Gastrocnemius medialis (tissue), 4 donors: ENCODE data around the gene FAM107B. TPM values are rescaled to one million over a fixed set of nuclear protein-coding genes. Genes with fewer than 3 reads are reported as not detected.

Source experiments
- ATAC-seq, 2 donors: fragments of 150-250 bp; one replicate each; pipeline ENCODE4 v1.9.1; 2016
- DNase-seq, 2 donors: peaks; one replicate each; pipeline ENCODE4 v3.0.0-alpha.2; 2019
- H3K27ac ChIP-seq, 4 donors: fragments of 200-600 bp; sonication (generic); 1 replicate in 1 of 4; 2 replicates in 3 of 4; pipeline ENCODE4 v1.5.1; 2016 to 2018; ENCODE audit warnings: mild to moderate bottlenecking in 2 of 4, moderate library complexity in 1 of 4
- H3K27me3 ChIP-seq, 3 donors: fragments of 200-600 bp; sonication (generic) in 2 of 3; 1 replicate in 1 of 3; 2 replicates in 2 of 3; pipeline versions ENCODE4 v1.5.1 to v1.6.0; 2016 to 2019; ENCODE audit warnings: mild to moderate bottlenecking in 1 of 3, moderate library complexity in 1 of 3
- H3K36me3 ChIP-seq, 2 donors: fragments of 200-600 bp; sonication (generic) in 1 of 2; one replicate each; pipeline ENCODE4 v1.5.1; 2017 to 2018
- H3K4me1 ChIP-seq, 2 donors: fragments of 200-600 bp; sonication (generic) in 1 of 2; one replicate each; pipeline ENCODE4 v1.5.1; 2016 to 2017; ENCODE audit warnings: mild to moderate bottlenecking in 2 of 2
- H3K4me3 ChIP-seq, 4 donors: fragments of 200-600 bp; sonication (generic) in 3 of 4; 1 replicate in 1 of 4; 2 replicates in 3 of 4; pipeline ENCODE4 v1.5.1; 2016 to 2019; ENCODE audit warnings: mild to moderate bottlenecking in 2 of 4
- H3K9me3 ChIP-seq, 3 donors: fragments of 200-600 bp; sonication (generic) in 2 of 3; 1 replicate in 1 of 3; 2 replicates in 2 of 3; pipeline ENCODE4 v1.5.1; 2016 to 2019
- CTCF ChIP-seq, 5 experiments: fragments of 450-650 bp in 3 of 5; fragments of 200-600 bp in 2 of 5; sonication (generic) in 2 of 5; IDR thresholded peaks in 4 of 5; conservative IDR thresholded peaks in 1 of 5; 1 replicate in 4 of 5; 2 replicates in 1 of 5; pipeline ENCODE4 v1.5.1; 2016 to 2019; ENCODE audit warnings: antibody characterized with exemption in 5 of 5, mild to moderate bottlenecking in 3 of 5, moderate library complexity in 3 of 5
- POLR2A ChIP-seq, 2 donors: fragments of 450-650 bp; IDR thresholded peaks; one replicate each; pipeline ENCODE4 v1.6.1; 2017; ENCODE audit warnings: antibody characterized with exemption in 2 of 2, mild to moderate bottlenecking in 2 of 2, moderate library complexity in 2 of 2
- in situ Hi-C, 4 donors: fragments of 200-750 bp; cut with MboI; loops; one replicate each; pipeline versions ENCODE4 v1.15.0 to v1.8.0; 2017; ENCODE audit warnings: low sequenced_read_pairs in 4 of 4
- intact Hi-C: fragments of 100-400 bp; cut with DNase I; formaldehyde crosslinking; loops from one replicate; pipeline ENCODE4 v1.15.1; 2023; ENCODE audit warnings: low total_unique reads
- total RNA-seq, 4 donors: library from RNA; depleted of rRNA; stranded (reverse); fragments of >200 nt; gene quantifications; one replicate each; pipeline versions ENCODE4 v1.1.0 to v1.2.3, GENCODE V29; 2016

Gene FAM107B
- total RNA-seq, 4 donors from 2014 or later = 1.5 to 3.7 (median 2.6) TPM

GRCh38 chr10:14602807-14603533 lies 171.7 kb downstream of the FAM107B start:
- peak overlapping the region; percentile 36 to 62 (median 58) for H3K4me3 ChIP-seq
- ATAC-seq = no peak
- intact Hi-C loops = loop anchor here (5.0 to 10.0 kb wide), 3 partner anchors 349 to 1508 kb away; partner anchors contain the start of genes DCLRE1C and NMT2

GRCh38 chr10:14601872-14602725 lies 172.6 kb downstream of the FAM107B start:
- ATAC-seq (no peak), DNase-seq (no peak)
- no peaks in the 10 kb centered on the region for H3K27me3 ChIP-seq
- intact Hi-C loops = loop anchor here (5.0 to 10.0 kb wide), 3 partner anchors 350 to 1507 kb away; partner anchors contain the start of genes DCLRE1C and NMT2
- H3K27ac ChIP-seq = no peak overlapping the region
- TF ChIP-seq POLR2A (IDR thresholded peaks at IDR 0.05) (no peak), CTCF (IDR thresholded peaks at IDR 0.05 in 4 of 5, conservative IDR thresholded peaks at IDR 0.05 in 1 of 5) (no peak)
- H3K4me1 ChIP-seq = peaks cover 7 to 12% of the 10 kb centered on the region in 2 donors
- H3K4me3 ChIP-seq = no peak overlapping the region
- no peaks in the 10 kb centered on the region for H3K36me3 ChIP-seq
- no peaks in the 10 kb centered on the region for H3K9me3 ChIP-seq
- in situ Hi-C loops = no loop called here

More at GRCh38 chr10:14602807-14603533, 171.7 kb downstream of the FAM107B start:
- Histone ChIP-seq H3K27ac (no peak overlapping the region), H3K27me3 (no peaks in the 10 kb centered on the region), H3K9me3 (no peaks in the 10 kb centered on the region), H3K4me1 (peaks cover 7 to 12% of the 10 kb centered on the region in 2 donors), H3K36me3 (no peaks in the 10 kb centered on the region)
- no peak for DNase-seq
- TF ChIP-seq CTCF (IDR thresholded peaks at IDR 0.05 in 4 of 5, conservative IDR thresholded peaks at IDR 0.05 in 1 of 5) (no peak), POLR2A (IDR thresholded peaks at IDR 0.05) (no peak)
- in situ Hi-C loops = no loop called here

GRCh38 chr10:14601326-14601725 lies 173.4 kb downstream of the FAM107B start:
- Histone ChIP-seq H3K4me1 (peaks cover 7 to 12% of the 10 kb centered on the region in 2 donors), H3K27me3 (no peaks in the 10 kb centered on the region), H3K27ac (no peak overlapping the region), H3K4me3 (no peak overlapping the region), H3K9me3 (no peaks in the 10 kb centered on the region), H3K36me3 (no peaks in the 10 kb centered on the region)
- TF ChIP-seq POLR2A (IDR thresholded peaks at IDR 0.05) = no peak
- TF ChIP-seq CTCF (IDR thresholded peaks at IDR 0.05 in 4 of 5, conservative IDR thresholded peaks at IDR 0.05 in 1 of 5) = no peak
- intact Hi-C loops = loop anchor here (5.0 to 10.0 kb wide), 3 partner anchors 351 to 1507 kb away; partner anchors contain the start of genes DCLRE1C and NMT2
- no peak for DNase-seq
- ATAC-seq = no peak
- in situ Hi-C loops = no loop called here

GRCh38 chr10:14600065-14600464 lies 174.6 kb downstream of the FAM107B start:
- no peak overlapping the region for H3K4me3 ChIP-seq
- peaks cover 6 to 8% of the 10 kb centered on the region in 2 donors for H3K4me1 ChIP-seq
- H3K27me3 ChIP-seq = no peaks in the 10 kb centered on the region
- H3K36me3 ChIP-seq = no peaks in the 10 kb centered on the region
- in situ Hi-C loops = no loop called here
- H3K27ac ChIP-seq = no peak overlapping the region
- intact Hi-C loops = loop anchor here (5.0 to 10.0 kb wide), 3 partner anchors 352 to 1505 kb away; partner anchors contain the start of genes DCLRE1C and NMT2
- no peak for DNase-seq
- TF ChIP-seq POLR2A (IDR thresholded peaks at IDR 0.05) (no peak), CTCF (IDR thresholded peaks at IDR 0.05 in 4 of 5, conservative IDR thresholded peaks at IDR 0.05 in 1 of 5) (no peak)
- H3K9me3 ChIP-seq = no peaks in the 10 kb centered on the region
- no peak for ATAC-seq
